ENCODE data around the gene TMEM131.
"Not testable (repeated sequence)": the region's sequence is repeated elsewhere in the genome, so short reads cannot be mapped to it uniquely, and the experiment has no call there.

TMEM131 gene

DNA sequence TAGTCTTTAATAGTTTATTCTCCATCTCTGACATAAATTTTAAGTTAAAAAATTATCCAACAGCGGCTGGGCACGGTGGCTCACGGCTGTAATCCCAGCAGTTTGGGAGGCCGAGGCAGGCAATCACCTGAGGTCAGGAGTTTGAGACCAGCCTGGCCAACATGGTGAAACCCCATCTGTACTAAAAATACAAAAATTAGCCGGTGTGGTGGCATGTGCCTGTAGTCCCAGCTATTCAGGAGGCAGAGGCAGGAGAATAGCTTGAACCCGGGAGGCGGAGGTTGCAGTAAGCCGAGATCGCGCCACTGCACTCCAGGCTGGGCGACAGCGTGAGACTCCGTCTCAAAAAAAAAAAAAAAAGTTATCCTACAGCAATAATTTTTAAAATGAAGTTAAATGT lies 39.0 kb downstream of the TMEM131 start:
- DNase-seq (ENCODE audit: low read depth, low spot score) = not testable (repeated sequence)

GRCh38 chr2:97953853-97954252 lies 41.9 kb downstream of the TMEM131 start:
- no peak for DNase-seq (ENCODE audit: low read depth, low spot score)

DNA sequence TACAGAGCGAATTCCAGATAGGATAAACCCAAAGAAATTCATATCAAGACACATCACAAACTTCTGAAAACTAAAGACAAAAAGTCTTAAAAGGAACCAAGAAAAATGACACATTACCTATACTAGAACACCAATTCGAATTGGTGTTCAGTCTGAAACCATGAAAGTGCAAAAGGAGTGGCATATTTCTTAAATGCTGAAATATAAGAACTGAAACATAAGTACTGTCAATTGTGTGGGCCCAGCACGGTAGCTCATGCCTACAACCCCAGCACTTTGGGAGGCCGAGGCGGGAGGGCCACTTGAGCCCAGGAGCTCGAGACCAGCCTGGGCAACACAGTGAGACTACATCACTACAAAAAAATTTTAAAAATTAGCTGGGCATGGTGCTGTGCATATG lies 43.4 kb downstream of the TMEM131 start:
- DNase-seq (ENCODE audit: low read depth, low spot score) = no peak

- DNase-seq (ENCODE audit: low read depth, low spot score) = no peak
These were observed 44.5 kb downstream of the TMEM131 start for GRCh38 chr2:97951155-97951680.

DNA sequence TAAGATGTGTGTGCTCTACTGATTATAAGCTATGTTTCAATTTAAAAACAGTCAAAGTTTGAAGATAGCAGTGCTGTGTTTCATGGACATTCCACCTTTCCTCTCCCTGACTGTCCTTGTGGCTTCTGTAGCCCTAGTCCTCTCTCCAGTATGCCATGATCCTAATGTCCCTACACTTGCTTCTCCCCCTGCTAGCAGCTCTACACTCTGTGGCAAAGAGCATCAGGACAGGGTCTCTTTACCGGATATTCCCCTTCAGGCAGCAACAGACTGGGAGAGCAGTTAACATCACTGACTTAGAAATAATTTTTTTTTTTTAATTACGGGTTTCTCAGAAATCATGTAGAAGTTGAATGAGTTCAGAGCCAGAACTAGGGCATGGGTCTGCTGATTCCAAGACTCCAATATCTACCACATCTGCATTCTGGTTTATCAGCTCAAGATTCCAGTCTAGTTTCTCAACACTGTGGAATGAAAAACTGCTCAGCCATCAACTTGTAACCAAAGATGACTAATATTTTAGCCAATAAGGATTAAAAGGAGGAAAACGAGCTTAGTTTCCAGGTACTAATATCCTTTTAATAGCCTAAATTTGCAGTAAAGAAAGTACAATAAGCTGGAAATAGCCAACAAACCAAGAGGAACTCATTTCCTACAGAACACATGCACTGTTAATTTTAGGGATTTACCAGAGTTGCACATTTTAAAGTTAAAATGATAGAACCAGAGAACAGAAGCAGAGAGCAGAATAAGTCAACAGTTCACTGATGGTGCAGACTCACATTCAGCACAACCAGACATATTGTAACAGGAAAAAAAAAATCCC lies 45.2 kb downstream of the TMEM131 start:
- no peak for DNase-seq (ENCODE audit: low read depth, low spot score)

DNA sequence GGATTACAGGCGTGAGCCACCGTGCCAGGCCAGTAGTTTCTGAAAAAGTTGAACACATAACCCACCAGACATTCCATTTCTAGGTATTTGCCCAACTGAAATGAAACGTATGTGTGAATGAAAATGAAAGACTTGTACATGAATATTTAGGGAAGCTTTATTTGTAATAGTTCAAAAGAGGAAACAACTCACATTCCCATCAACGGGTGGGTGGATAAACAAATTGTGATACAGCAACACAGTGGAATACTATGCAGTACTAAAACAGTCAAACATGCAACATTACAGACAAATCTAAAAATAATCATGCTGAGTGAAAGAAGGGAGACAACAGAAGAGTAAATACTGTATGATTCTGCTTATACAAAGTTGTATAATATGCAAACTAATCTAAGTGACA lies 46.8 kb downstream of the TMEM131 start:
- DNase-seq (ENCODE audit: low read depth, low spot score) = no peak

DNA sequence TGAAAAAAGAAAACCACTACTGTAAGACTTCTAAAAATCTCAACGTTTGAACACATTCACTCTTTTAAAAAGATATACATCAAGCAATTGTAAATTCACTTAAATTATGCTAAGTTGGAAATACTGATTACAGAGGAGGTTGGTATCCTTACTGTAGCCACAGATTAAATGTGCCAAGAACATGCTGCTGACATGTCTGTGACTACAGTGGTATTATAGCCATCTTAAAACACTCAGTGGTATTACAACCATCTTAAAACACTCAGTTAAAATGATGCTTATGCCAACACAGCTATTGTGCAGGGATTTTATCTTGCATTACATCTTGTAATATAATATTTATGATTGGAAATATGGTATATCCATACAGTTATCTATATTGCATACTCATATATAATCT lies 50.0 kb downstream of the TMEM131 start:
- no peak for DNase-seq (ENCODE audit: low read depth, low spot score)

DNA sequence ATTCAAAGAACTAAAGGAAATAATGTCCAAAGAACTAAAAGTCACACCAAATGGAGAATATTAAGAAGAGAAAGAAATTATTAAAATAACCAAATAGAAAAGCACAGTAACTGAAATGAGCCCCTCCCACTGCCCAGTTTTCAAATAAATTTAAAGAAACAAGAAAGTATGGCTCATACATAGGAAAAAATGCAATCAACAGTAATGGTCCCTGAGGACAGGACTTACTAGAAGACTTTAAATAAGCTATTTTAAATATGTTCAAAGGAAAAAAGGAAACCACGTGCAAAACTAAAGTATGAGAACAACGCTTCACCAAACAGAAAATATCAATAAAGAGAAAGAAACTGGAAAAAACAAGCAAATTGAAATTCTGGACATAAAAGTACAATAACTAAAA lies 58.9 kb downstream of the TMEM131 start:
- DNase-seq (ENCODE audit: low read depth, low spot score) = no peak

GRCh38 chr2:97936199-97936598 lies 59.5 kb downstream of the TMEM131 start:
- no peak for DNase-seq (ENCODE audit: low read depth, low spot score)

GRCh38 chr2:97935719-97936161 lies 60.0 kb downstream of the TMEM131 start:
- DNase-seq (ENCODE audit: low read depth, low spot score) = no peak

DNA sequence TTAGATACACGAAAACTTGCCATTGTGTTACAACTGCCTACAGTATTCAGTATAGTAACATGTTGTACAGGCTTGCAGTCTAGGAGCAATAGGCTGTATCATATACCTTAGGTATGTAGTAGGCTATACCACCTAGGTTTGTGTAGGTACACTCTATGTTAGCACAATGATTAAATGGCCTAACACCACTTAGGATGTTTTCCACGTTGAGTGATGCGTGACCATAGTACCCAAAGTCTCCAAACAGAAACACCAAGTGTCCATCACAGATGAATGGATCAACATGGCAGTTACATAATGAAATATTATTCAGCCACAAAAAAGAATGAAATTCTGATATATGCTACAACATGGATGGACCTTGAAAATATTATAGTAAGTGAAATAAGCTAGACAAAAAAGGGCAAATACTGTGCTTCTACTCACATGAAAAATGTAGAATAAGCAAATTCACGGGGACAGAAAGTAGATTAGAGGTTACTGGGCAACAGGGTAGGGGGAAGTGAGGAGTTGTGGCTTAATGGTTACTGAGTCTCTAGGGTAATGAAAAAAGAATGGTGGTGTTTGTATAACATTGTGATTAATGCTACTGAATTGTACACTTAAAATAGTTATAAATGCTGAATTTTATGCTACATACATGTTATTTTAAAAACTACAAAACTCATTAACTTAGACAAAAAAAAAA lies 62.6 kb downstream of the TMEM131 start:
- DNase-seq (ENCODE audit: low read depth, low spot score) = no peak

DNA sequence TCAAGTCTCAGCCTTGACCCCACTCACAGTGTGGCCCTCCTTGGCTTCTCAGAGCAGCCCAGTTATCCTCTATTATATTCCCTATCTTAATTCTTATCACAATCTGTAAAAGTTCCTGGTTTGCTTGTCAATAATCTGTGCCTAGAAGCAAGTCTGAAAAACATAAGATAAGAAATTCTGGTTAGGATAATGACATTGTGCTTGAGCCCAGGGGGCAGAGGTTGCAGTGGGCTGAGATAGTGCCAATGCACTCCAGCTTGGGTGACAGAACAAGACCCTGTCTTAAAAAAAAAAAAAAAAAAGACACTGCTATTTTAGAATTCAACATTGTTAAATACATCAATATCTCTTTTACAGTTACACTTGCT lies 63.9 kb downstream of the TMEM131 start:
- DNase-seq (ENCODE audit: low read depth, low spot score) = no peak

DNA sequence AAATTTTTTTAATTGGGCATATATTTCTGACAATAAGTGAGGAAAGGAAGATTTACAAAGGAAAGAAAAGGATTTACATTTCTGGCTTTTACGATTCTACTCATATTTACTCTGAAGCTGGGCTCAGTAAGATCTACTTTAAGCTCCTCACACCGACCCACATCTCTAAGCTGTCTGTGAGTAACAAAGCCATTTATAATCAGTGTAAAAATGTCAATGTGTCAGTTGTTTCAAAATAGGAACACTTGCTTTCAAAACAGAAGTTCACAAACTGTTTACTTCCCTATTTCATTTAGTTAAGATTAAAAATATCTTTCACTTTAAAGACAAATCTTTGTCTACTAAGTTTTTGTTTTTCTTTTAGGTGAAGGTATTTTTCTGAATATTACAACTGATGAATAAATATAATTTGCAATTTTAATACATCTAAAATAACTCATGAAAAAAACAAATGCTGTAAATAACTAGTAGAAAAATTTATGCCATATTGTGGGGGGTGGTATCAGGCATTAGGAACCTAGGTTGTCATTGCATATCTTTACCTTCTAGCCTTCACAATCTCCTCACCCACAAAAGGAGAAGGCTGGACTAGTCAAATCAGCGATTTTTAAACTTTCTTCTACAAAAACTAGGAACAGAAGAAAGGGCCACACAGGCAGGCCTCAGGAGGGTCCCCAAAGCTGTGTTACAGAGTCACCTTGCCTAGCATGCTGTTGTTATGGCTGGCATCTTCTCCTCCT lies 64.5 kb downstream of the TMEM131 start:
- DNase-seq (ENCODE audit: low read depth, low spot score) = no peak

GRCh38 chr2:97928591-97928990 lies 67.2 kb downstream of the TMEM131 start:
- no peak for DNase-seq (ENCODE audit: low read depth, low spot score)

GRCh38 chr2:97926946-97927345 lies 68.8 kb downstream of the TMEM131 start:
- DNase-seq (ENCODE audit: low read depth, low spot score) = no peak

- DNase-seq (ENCODE audit: low read depth, low spot score) = no peak
These were observed 71.6 kb downstream of the TMEM131 start for GRCh38 chr2:97924194-97924593.

DNA sequence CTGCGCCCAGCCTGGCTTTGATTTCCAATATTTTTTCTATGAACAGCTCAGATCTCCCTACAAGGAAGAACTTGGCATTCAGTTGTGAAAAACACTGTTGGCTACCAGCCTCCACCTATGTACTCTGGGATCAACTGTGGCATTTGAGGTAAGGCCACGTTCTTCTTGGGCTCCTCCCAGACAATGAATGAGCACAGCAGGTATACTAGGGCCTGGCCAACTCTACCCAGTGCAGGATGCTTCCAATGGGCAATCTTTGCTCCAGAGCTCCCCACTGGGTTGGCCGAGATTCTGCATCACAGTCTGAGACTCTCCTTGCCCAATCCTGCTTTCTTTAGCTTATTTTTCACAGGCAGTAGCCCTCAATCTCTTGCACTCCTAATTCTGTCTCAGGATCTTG lies 75.9 kb downstream of the TMEM131 start:
- DNase-seq (ENCODE audit: low read depth, low spot score) = no peak

GRCh38 chr2:97918818-97919217 lies 76.9 kb downstream of the TMEM131 start:
- no peak for DNase-seq (ENCODE audit: low read depth, low spot score)

DNA sequence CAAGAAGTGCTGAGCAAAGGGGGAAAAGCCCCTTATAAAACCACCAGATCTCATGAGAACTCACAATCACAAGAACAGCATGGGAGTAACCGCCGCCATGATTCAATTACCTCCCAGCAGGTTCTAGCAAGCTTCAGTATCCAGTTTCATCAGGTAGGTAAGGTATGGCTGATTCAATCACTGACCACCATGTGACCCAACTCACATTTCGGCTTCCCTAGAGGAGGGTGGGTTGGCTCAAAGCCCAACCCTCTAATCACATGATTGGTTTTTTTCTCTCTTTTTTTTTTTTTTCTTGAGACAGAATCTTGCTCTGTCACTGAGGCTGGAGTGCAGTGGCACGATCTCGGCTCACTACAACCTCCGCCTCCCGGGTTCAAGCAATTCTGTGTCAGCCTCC lies 78.1 kb downstream of the TMEM131 start:
- not testable (repeated sequence) for DNase-seq (ENCODE audit: low read depth, low spot score)

GRCh38 chr2:97914691-97915213 lies 81.0 kb downstream of the TMEM131 start:
- DNase-seq (ENCODE audit: low read depth, low spot score) = no peak

DNA sequence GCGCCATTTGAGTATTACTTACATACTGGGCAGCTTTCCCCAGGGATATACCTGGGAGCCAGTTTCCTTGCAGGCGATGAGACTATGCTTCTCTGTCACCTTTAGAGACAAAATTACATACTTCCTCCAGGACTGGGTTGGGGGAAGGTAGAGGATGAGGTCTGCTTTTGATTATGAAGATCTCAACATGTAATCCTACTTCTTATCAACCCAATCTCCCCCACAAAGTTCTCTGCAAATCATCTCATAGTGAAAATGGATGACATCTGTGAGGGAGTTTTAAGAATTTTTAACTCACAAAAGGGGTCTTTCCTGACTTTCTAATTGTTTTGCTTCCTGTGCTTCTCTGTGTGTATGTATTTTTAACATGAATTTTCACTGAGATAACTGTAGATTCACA lies 81.9 kb downstream of the TMEM131 start:
- DNase-seq (ENCODE audit: low read depth, low spot score) = no peak

Measured in activated naive CD8-positive, alpha-beta T cell treated with anti-CD3 and anti-CD28 coated beads, Interleukin-2, amount 50 U/mL, for 16 hours (primary cell).